Activated CD8-positive, alpha-beta memory T cell treated with anti-CD3 and anti-CD28 coated beads, Interleukin-2, amount 10 ng/mL, durations not matched to agents 7 days and 5 days (primary cell): ENCODE results near the gene PEA15. TPM values are rescaled to one million over a fixed set of nuclear protein-coding genes. Genes with fewer than 3 reads are reported as not detected.
A peak's percentile ranks its signal among the peaks of the same experiment; 100 is the strongest.

ENCODE experiments used
- ATAC-seq: fragments of 150-1000 bp; cut with Tn5 transposase; one replicate; pipeline ENCODE4 v1.10.0; 2021; ENCODE audit warnings: moderate library complexity
- CTCF ChIA-PET: fragments of 350-600 bp; sonication (Branson Sonifier 250); formaldehyde crosslinking; loops from one replicate; lab custom pipeline; 2021; ENCODE audit warnings: antibody characterized with exemption; lab: Charles Lee
- DNase-seq: peaks from one replicate; pipeline ENCODE4 v3.0.0-alpha.2; 2020
- H3K27ac Mint-ChIP-seq: one replicate; pipeline ENCODE4 v1.8.0; 2021; ENCODE audit warnings: mild to moderate bottlenecking, mixed read lengths
- H3K27me3 Mint-ChIP-seq: one replicate; pipeline ENCODE4 v1.8.0; 2021; ENCODE audit warnings: mixed read lengths
- H3K36me3 Mint-ChIP-seq: one replicate; pipeline ENCODE4 v1.8.0; 2021; ENCODE audit warnings: mild to moderate bottlenecking, mixed read lengths
- H3K4me1 Mint-ChIP-seq: one replicate; pipeline ENCODE4 v1.8.0; 2021; ENCODE audit warnings: mixed read lengths
- H3K4me3 Mint-ChIP-seq: one replicate; pipeline ENCODE4 v1.8.0; 2021; ENCODE audit warnings: mild to moderate bottlenecking, moderate library complexity, mixed read lengths
- H3K9me3 Mint-ChIP-seq: one replicate; pipeline ENCODE4 v1.8.0; 2022; ENCODE audit warnings: low read depth, mixed read lengths
- total RNA-seq, 2 experiments: library from RNA; stranded (reverse); gene quantifications; one replicate each; pipeline ENCODE4 v1.2.3, GENCODE V29; 2021

The PEA15 gene
- total RNA-seq, 2 experiments from 2014 or later, result 36.0 to 43.2 TPM

DNA sequence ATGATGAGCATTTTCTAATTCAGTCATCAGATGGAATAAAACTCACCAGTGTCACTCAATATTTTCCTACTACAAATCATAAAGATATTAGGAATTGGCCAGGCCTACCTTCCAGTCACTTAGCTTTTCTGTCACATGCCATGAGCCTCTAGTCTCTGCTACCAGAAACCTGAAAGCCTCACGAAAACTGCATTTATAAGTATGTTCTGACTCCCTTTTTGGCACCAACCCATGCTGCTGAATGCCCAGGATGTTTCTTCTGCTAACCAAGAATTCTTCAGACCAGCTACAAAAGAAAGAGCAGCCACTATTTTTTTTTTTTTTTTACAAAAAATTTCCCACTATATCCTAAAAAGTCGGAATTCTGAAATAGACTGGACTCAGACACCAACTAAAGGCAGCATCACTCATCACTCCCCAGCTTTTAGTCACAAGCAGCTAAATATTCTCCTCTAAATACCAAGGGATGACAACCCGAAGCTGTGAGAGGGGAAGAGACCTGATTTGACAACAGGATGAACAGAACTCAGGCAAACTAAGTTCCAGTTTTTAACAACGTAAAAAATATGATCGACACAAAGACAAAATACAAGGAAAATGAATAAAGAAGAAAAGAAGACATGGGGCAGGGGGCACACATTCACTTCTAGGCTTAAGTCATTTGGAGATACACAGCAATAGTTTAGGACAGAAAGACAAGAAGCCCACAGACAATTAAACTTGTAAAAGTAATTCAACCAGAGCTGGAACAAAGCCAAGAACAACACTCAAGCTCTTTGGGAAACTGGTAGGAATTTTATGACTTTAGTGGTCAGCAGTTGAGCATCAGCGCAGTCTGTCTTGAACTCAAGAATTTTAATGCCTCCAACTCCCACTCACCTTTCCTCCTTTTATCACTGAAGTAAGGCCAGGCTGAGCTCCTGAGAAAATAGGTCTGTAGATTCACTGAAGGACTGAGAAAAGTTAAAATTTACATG is 55.5 kb downstream of the PEA15 start:
- Mint-ChIP-seq H3K27ac (peak overlapping the region; percentile 95), H3K27me3 (no peaks in the 10 kb centered on the region), H3K36me3 (peaks cover 19% of the 10 kb centered on the region), H3K4me1 (peaks cover 52% of the 10 kb centered on the region), H3K9me3 (no peaks in the 10 kb centered on the region), H3K4me3 (peak overlapping the region; percentile 91)
- DNase-seq, result no peak
- CTCF ChIA-PET, result interaction anchor here (1.0 to 2.4 kb wide), 8 partner anchors 9 to 181 kb away, joined by 3 to 15 read pairs (median 5); partner anchors contain the start of gene PEX19
- no peak for ATAC-seq

DNA sequence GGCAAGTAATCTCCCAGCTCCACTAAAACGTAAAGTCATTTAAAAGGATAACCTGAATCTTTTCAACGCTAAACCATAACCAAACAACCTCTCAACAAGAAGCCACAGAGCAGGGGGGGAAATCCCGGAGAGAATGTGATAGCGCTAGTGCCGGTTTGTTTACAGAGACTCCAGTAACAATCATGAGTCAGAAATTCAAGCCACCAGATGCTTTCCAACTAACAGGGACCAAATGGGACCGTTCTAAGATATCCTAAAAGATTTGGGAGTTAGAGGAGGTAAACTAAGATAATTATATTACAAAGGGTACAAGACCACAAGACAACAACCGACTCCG is 56.3 kb downstream of the PEA15 start:
- H3K9me3 Mint-ChIP-seq, result no peaks in the 10 kb centered on the region
- CTCF ChIA-PET, result interaction anchor here (1.0 to 2.4 kb wide), 8 partner anchors 10 to 182 kb away, joined by 3 to 15 read pairs (median 6); partner anchors contain the start of gene PEX19

DNA sequence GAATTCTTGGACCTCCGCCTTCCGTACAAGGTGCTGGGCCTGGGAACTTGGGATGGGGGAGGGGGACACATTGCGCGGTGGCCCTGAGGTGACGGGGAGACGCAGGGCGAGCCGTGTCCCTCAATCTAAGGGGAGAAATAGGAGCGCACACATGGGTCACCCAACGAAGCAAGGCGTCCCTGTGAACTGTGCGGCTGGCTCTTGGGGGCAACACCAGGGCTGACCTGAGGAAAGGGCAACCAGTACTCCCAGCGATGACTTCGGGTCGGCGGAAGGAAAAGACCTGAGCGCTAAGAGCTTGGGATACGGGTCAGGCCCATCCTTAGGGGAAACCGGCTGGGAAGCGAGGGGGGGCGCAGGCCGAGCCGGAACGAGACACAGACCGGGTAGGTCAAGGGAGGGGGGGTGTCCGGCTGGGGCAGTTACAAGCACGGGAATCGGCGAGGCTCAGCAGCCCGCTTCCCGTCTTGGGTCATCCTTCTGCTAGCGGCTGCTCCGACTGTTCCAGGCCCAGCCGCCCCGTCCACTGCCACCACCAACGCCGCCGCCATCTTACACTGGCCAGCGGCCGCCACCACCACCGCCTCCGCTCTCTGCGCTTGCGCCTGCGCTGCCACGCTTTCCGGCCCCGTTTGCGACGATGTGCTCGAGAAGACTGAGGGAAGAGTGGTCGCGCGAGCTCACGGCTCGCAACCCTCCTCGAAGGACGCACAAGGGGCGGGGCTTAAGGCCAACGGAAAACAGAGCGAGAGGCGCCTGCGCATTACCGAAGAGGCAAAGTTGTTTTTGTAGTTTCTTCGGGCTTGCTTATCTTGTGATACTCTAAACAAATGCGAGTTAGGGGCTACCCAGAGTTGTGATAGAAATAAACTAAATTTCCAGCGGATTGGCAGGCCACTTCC is 57.0 kb downstream of the PEA15 start, which contains the start of gene DCAF8:
Gene DCAF8, minus strand, starts transcription at position 657 of the 902 bp plus-strand sequence. CDS start 18,541 bp downstream, outside the sequence.
- H3K4me1 Mint-ChIP-seq, result peaks cover 45% of the 10 kb centered on the region
- ATAC-seq (peak; percentile 91), DNase-seq (peak; percentile 99)
- H3K4me3 Mint-ChIP-seq, result peak within 1 kb of the TSS; percentile 91
- H3K9me3 Mint-ChIP-seq, result no peaks in the 10 kb centered on the region
- H3K36me3 Mint-ChIP-seq, result peaks cover 19% of the 10 kb centered on the region
- H3K27ac Mint-ChIP-seq, result peak within 1 kb of the TSS; percentile 95
- H3K27me3 Mint-ChIP-seq, result no peaks in the 10 kb centered on the region
- CTCF ChIA-PET, result interaction anchor here (0.5 to 6.2 kb wide), 10 partner anchors 10 to 161 kb away, joined by 3 to 50 read pairs (median 6); partner anchors contain the start of gene PEX19

More for the DNA sequence above, 56.3 kb downstream of the PEA15 start:
- Mint-ChIP-seq H3K27me3 (no peaks in the 10 kb centered on the region), H3K27ac (peak overlapping the region; percentile 95), H3K4me1 (peaks cover 46% of the 10 kb centered on the region), H3K36me3 (peaks cover 19% of the 10 kb centered on the region), H3K4me3 (peak overlapping the region; percentile 91)
- ATAC-seq, result peak; percentile 34
- DNase-seq, result peak; percentile 86

DNA sequence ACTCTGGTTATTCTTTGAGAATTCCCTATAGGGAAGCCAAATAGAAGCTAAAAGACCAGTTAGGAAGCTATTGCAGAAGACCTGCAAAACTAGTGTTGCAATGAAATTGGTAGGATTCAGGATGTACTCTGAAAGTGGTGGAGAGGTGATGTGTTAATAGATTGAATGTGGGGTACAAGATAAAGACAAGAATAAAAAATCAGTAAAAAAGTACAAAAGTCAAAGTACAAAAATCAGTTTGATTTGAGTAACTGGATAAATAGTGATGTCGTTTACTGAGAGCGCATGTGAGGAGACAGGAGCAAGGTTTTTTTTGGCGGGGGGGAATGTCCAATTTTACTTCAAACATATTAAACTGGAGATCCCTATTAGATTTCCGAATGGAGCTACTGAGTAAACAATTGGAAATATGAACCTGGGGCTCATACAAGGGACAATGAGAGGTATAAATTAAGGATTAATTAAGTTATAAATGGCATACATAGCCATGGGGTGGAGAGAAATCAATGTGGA is 59.7 kb downstream of the PEA15 start:
- Mint-ChIP-seq H3K27ac (no peak overlapping the region), H3K9me3 (no peaks in the 10 kb centered on the region), H3K36me3 (peaks cover 10% of the 10 kb centered on the region), H3K27me3 (no peaks in the 10 kb centered on the region), H3K4me3 (no peak overlapping the region), H3K4me1 (peaks cover 30% of the 10 kb centered on the region)
- CTCF ChIA-PET, result interaction anchor here (0.8 to 6.2 kb wide), 7 partner anchors 10 to 133 kb away, joined by 3 to 50 read pairs (median 3); partner anchors contain the start of gene PEX19
- DNase-seq, result no peak
- no peak for ATAC-seq

Other genes starting within 250 kb of the PEA15 start
- 1 to 10 TPM; 5.3 to 5.9 TPM for gene PIGM, start 173.4 kb upstream of the PEA15 start, total RNA-seq
- gene KCNJ10, start 135.2 kb upstream of the PEA15 start, total RNA-seq, result not detected
- not detected for gene KCNJ9, start 123.8 kb upstream of the PEA15 start, total RNA-seq
- 10 to 100 TPM; 30.9 to 35.0 TPM for gene IGSF8, start 106.8 kb upstream of the PEA15 start, total RNA-seq
- gene ATP1A2, start 89.6 kb upstream of the PEA15 start, total RNA-seq, result not detected
- gene ATP1A4, start 53.8 kb upstream of the PEA15 start, total RNA-seq, result under 1 TPM in 1 of 2 experiments, not detected in 1; 0.40 TPM
- gene CASQ1, start 14.8 kb upstream of the PEA15 start, total RNA-seq, result under 1 TPM in 1 of 2 experiments, not detected in 1; 0.68 TPM
- gene DCAF8, start 57.2 kb downstream of the PEA15 start, total RNA-seq, result 100 to 1,000 TPM; 115 to 117 TPM
- 10 to 100 TPM; 49.4 to 54.4 TPM for gene PEX19, start 79.7 kb downstream of the PEA15 start, total RNA-seq
- 100 to 1,000 TPM; 138 to 139 TPM for gene COPA, start 137.9 kb downstream of the PEA15 start, total RNA-seq
- 10 to 100 TPM; 59.8 to 61.8 TPM for gene NCSTN, start 138.0 kb downstream of the PEA15 start, total RNA-seq
- gene NHLH1, start 161.7 kb downstream of the PEA15 start, total RNA-seq, result under 1 TPM; 0.35 to 0.44 TPM
- not detected for gene VANGL2, start 195.2 kb downstream of the PEA15 start, total RNA-seq